Measurements from ENCODE around the gene MEP1B.
"Not testable (repeated sequence)": the region's sequence is repeated elsewhere in the genome, so short reads cannot be mapped to it uniquely, and the experiment has no call there.

- not testable (repeated sequence) for TF ChIP-seq CTCF (IDR thresholded peaks at IDR 0.05; ENCODE audit: low read length); EZH2 (IDR thresholded peaks at IDR 0.05; ENCODE audit: borderline replicate concordance, low read length)
Observed at GRCh38 chr18:32233348-32233747, 43.5 kb downstream of the MEP1B start.

Data from OCI-LY1 (cell line).